ENCODE results near the gene ABCA12.

- TF ChIP-seq CTCF (IDR thresholded peaks at IDR 0.05) (no peak), POLR2A (IDR thresholded peaks at IDR 0.05) (no peak)
Measured at GRCh38 chr2:215031321-215031720, 107.1 kb downstream of the ABCA12 start.

Measured in body of pancreas (tissue), 4 donors.